Neuron (in vitro differentiated cells): ENCODE results near the gene LMO7.

ENCODE experiments used
- H2AFZ ChIP-seq: one replicate; pipeline ENCODE4 v1.6.1; 2013; ENCODE audit warnings: low read depth, mild to moderate bottlenecking, inconsistent platforms, low read length, moderate library complexity
- H3K27me3 ChIP-seq: one replicate; pipeline ENCODE4 v1.6.1; 2013; ENCODE audit warnings: low read length; ENCODE audit not compliant: insufficient read depth
- H3K36me3 ChIP-seq: one replicate; pipeline ENCODE4 v1.6.1; 2013; ENCODE audit warnings: low read length; ENCODE audit not compliant: insufficient read depth
- H3K4me1 ChIP-seq: one replicate; pipeline ENCODE4 v1.6.1; 2013; ENCODE audit warnings: low read length; ENCODE audit not compliant: insufficient read depth
- H3K4me3 ChIP-seq: 2 replicates; pipeline ENCODE4 v1.5.1; 2013; ENCODE audit warnings: mild to moderate bottlenecking, low read length, moderate library complexity
- H3K9me3 ChIP-seq: one replicate; pipeline ENCODE4 v1.6.1; 2013; ENCODE audit warnings: low read length

The LMO7 gene

DNA sequence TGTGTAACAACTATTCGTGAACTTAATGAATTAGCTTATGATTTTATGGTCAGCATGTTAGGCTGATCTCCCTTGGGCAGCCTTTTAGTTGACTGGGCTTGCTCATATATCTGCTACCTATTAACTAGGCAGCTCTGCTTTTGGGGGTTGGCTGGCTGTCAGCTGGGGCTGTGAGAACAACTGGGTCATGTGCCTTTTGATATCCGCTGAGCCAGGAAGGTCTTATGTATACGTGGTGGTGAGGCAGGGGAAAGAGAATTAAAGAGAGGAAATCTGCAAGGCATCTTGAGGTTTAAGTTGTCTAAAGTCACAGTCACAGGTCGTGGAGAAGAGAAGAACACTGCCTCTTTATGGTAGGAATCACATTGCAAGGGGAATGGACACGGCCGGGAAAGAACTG lies 206.9 kb downstream of the LMO7 start:
- Histone ChIP-seq H2AFZ (no peak overlapping the region), H3K4me1 (no peaks in the 10 kb centered on the region), H3K4me3 (no peak overlapping the region), H3K36me3 (peaks cover 3% of the 10 kb centered on the region), H3K27me3 (no peaks in the 10 kb centered on the region), H3K9me3 (peaks cover 4% of the 10 kb centered on the region)

GRCh38 chr13:75843991-75844390 lies 207.9 kb downstream of the LMO7 start:
- H3K27me3 ChIP-seq: no peaks in the 10 kb centered on the region
- peaks cover 4% of the 10 kb centered on the region for H3K9me3 ChIP-seq
- peaks cover 3% of the 10 kb centered on the region for H3K36me3 ChIP-seq
- no peak overlapping the region for H3K4me3 ChIP-seq
- no peaks in the 10 kb centered on the region for H3K4me1 ChIP-seq
- no peak overlapping the region for H2AFZ ChIP-seq

DNA sequence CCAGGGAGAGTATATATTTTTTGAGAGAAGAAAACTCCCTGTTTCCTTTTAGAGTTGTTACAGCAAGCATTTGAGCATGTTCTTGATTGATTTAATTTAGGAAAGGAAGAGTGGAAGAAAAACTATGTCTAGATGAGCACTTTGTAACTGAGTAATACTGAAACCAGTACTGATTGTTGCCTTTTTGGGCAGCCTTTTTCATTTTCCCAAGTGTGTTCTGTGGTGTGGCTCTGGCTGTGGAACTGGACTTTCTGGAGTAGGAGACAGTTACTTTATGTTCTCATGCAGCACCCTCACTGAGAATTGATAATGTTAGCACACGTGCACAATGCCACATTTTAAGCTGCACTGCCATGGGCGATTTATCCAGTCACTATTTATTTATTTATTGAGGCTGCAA lies 211.5 kb downstream of the LMO7 start:
- Histone ChIP-seq H3K4me1 (no peaks in the 10 kb centered on the region), H3K4me3 (no peak overlapping the region), H3K9me3 (peaks cover 4% of the 10 kb centered on the region), H2AFZ (no peak overlapping the region), H3K36me3 (no peaks in the 10 kb centered on the region), H3K27me3 (no peaks in the 10 kb centered on the region)

DNA sequence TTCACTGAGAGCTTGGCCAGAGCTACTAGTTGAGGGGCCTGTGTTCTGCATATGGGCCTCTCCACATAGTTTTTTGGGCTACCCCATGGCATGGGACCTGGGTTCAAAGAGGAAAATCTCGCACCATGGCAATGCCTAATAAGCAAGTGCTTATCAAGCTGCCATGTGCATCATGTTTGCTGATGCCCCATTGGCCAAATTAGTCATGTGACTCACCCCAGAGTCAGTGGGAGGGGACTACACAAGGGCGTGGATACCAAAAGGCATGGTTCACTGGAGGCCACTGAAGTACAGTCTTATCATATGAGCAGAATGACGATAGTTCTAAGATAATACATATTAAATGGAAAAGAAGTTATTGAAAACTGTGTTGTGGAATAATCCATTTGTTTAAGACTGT lies 214.8 kb downstream of the LMO7 start:
- Histone ChIP-seq H3K9me3 (no peaks in the 10 kb centered on the region), H3K36me3 (no peaks in the 10 kb centered on the region), H2AFZ (no peak overlapping the region), H3K4me3 (no peak overlapping the region), H3K27me3 (no peaks in the 10 kb centered on the region), H3K4me1 (no peaks in the 10 kb centered on the region)

DNA sequence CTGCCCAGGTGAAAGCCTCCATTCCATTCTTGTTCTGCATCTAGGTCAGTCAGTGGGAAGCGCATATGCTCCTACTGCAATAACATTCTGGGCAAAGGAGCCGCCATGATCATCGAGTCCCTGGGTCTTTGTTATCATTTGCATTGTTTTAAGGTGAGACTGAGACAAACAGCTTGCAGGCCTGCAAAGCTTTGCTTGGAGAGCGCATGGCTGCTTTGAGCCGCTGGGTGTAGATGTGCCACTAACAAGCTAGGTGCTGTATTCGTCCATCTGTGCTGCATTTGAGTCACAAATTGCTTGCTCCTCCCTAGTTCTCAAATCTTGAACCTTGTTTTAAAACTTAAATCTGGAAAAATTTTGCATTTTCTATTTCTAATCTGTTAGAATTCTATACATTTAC lies 219.1 kb downstream of the LMO7 start:
- no peaks in the 10 kb centered on the region for H3K9me3 ChIP-seq
- H2AFZ ChIP-seq: no peak overlapping the region
- H3K27me3 ChIP-seq: no peaks in the 10 kb centered on the region
- H3K4me1 ChIP-seq: no peaks in the 10 kb centered on the region
- no peaks in the 10 kb centered on the region for H3K36me3 ChIP-seq
- no peak overlapping the region for H3K4me3 ChIP-seq

DNA sequence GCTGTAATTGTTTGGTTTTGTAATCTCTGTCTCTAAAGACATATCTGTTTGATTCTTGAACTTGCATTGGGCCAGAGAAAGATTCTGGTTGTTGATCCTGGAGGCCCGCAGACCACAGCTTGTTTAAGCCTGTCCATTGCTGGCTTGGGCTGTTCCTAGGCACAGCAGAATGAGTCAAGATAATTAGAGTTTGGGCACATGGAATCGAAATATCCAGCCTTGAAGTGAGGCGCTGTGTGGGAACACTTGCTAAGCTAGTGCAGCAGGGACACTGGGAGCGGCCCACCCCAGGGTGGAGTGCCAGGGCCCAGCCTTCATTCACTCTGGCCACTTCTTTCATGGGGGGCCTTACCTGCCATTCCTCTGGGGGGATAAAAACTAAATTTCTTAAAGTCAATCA lies 219.7 kb downstream of the LMO7 start:
- Histone ChIP-seq H3K4me1 (no peaks in the 10 kb centered on the region), H3K4me3 (no peak overlapping the region), H3K27me3 (no peaks in the 10 kb centered on the region), H3K36me3 (no peaks in the 10 kb centered on the region), H3K9me3 (no peaks in the 10 kb centered on the region), H2AFZ (no peak overlapping the region)

DNA sequence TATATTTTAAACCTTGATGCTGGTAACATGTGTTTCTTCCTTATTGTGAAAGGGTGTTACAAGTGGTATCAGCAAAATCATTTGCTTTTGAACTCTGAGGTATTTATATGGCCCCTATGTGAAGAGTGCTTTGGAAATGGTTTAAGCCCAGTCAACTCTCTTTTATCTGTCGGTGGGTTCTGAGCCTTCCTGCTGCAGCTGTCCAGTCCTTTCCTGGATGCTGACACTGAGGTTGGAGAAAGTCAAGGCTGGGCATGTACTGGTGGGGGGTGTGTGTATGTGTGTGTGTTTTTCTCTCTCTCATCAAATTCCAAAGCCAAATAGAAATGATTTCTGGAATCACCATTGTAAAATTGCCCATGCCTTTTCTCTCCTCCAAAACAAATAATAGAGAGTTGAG lies 221.2 kb downstream of the LMO7 start:
- H3K36me3 ChIP-seq: no peaks in the 10 kb centered on the region
- no peaks in the 10 kb centered on the region for H3K27me3 ChIP-seq
- no peak overlapping the region for H2AFZ ChIP-seq
- H3K4me1 ChIP-seq: no peaks in the 10 kb centered on the region
- H3K4me3 ChIP-seq: no peak overlapping the region
- H3K9me3 ChIP-seq: no peaks in the 10 kb centered on the region

DNA sequence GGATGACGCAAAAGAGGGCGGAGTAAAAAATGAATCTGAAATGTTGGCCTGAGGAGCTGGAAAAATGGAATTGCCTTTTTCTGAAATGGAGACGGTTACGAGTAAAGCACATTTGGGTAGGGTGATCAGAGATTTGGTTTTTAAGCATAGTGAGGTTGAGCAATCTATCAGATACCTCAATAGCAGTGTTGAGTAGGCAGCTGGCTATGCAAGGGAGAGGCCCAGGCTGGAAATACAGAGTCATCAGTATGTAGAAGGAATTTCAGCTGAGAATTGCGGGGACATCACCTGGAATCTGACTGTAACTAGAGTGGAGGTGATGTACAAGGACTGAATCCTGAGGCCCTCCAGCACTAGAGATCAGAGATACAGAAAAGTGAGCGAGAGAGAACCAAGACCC lies 224.8 kb downstream of the LMO7 start:
- H3K36me3 ChIP-seq: no peaks in the 10 kb centered on the region
- no peaks in the 10 kb centered on the region for H3K9me3 ChIP-seq
- H3K4me1 ChIP-seq: no peaks in the 10 kb centered on the region
- H2AFZ ChIP-seq: no peak overlapping the region
- H3K4me3 ChIP-seq: no peak overlapping the region
- no peaks in the 10 kb centered on the region for H3K27me3 ChIP-seq

DNA sequence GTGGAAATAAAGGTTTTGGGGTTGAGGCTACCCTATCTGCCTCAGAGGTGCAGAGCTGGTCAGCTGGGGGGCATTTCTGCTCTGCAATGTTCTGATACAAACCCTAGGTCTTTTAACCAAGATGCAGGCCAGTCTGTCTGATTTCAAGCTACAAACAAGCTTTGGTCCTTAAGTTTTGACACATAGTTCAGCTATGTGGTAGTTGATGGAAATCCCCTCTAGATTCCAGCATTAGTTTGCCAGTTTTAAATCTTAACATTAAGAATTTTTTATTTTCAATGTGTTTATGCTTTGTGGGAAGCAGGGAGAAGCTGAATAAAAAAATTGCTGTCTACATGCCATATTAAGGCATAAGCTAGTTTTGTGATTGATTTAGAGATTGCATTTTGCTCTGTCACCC lies 225.7 kb downstream of the LMO7 start:
- no peaks in the 10 kb centered on the region for H3K4me1 ChIP-seq
- no peak overlapping the region for H3K4me3 ChIP-seq
- no peaks in the 10 kb centered on the region for H3K36me3 ChIP-seq
- H3K9me3 ChIP-seq: no peaks in the 10 kb centered on the region
- H3K27me3 ChIP-seq: no peaks in the 10 kb centered on the region
- no peak overlapping the region for H2AFZ ChIP-seq

GRCh38 chr13:75864718-75865117 lies 228.6 kb downstream of the LMO7 start:
- Histone ChIP-seq H3K4me3 (no peak overlapping the region), H2AFZ (no peak overlapping the region), H3K9me3 (no peaks in the 10 kb centered on the region), H3K36me3 (no peaks in the 10 kb centered on the region), H3K4me1 (no peaks in the 10 kb centered on the region), H3K27me3 (no peaks in the 10 kb centered on the region)

- Histone ChIP-seq H3K9me3 (no peaks in the 10 kb centered on the region), H2AFZ (no peak overlapping the region), H3K36me3 (no peaks in the 10 kb centered on the region), H3K4me1 (peaks cover 3% of the 10 kb centered on the region), H3K4me3 (no peak overlapping the region), H3K27me3 (no peaks in the 10 kb centered on the region)
Observed at GRCh38 chr13:75867379-75868117, 231.4 kb downstream of the LMO7 start.

DNA sequence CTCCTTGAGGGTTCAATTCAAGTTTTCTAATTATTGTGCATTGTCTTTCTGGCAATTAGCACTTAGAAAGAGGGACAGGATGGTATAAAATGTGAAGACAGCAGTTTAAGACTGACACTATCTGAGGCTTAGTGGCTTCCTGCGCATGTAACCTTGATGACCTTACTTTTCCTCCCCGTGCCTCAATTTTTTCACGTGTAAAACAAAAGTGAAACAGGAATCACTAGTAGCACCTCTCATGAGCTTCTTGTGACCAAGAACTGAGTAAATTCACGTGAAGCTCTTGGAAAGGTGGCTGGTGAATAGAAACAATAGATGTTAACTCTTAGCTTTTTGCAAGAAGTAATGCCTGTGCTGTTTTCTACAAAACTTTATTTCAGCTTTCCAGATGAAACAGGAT lies 233.9 kb downstream of the LMO7 start:
- Histone ChIP-seq H3K9me3 (no peaks in the 10 kb centered on the region), H3K4me1 (peaks cover 3% of the 10 kb centered on the region), H3K36me3 (no peaks in the 10 kb centered on the region), H3K27me3 (no peaks in the 10 kb centered on the region), H2AFZ (no peak overlapping the region), H3K4me3 (no peak overlapping the region)

DNA sequence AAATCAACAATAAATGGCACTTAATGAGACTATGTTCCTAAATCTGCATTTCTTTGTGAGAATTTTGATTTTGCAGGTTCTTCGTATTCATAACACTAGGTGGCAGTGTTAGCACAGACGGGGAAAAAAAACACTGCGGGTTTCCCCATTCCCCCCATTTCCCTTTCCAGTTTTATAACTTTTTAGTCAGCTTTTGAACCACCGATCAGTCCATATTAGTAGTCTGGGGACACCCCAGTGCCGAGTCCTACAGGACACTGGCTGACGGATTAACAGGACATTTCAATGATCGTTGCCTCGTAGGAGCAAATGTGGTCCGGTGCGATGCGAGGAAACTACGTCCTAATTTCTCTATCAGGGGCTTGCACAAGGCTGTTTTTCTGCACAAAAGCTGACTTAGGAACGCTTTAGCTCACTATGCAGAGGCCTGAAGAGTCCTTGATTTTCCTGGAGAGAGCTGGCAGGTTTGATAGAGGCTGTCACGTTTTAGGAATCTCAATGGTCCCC lies 234.3 kb downstream of the LMO7 start:
- peaks cover 3% of the 10 kb centered on the region for H3K4me1 ChIP-seq
- no peaks in the 10 kb centered on the region for H3K9me3 ChIP-seq
- H3K36me3 ChIP-seq: no peaks in the 10 kb centered on the region
- H3K4me3 ChIP-seq: no peak overlapping the region
- H3K27me3 ChIP-seq: no peaks in the 10 kb centered on the region
- H2AFZ ChIP-seq: peak overlapping the region; percentile 28

- Histone ChIP-seq H3K4me3 (no peak overlapping the region), H3K9me3 (no peaks in the 10 kb centered on the region)
Observed at GRCh38 chr13:75871059-75871458, 234.9 kb downstream of the LMO7 start.

More at GRCh38 chr13:75871059-75871458, 234.9 kb downstream of the LMO7 start:
- H3K27me3 ChIP-seq: no peaks in the 10 kb centered on the region
- H3K4me1 ChIP-seq: peaks cover 3% of the 10 kb centered on the region
- H3K36me3 ChIP-seq: no peaks in the 10 kb centered on the region
- peak overlapping the region; percentile 28 for H2AFZ ChIP-seq
